Bronchial epithelial cell (primary cell): ENCODE data around the gene RIPOR2. TPM values are rescaled to one million over a fixed set of nuclear protein-coding genes. Genes with fewer than 3 reads are reported as not detected.

ENCODE experiments used
- DNase-seq: peaks from one replicate; pipeline ENCODE4 v3.0.0-alpha.2; 2010; ENCODE audit warnings: low read depth
- FAIRE-seq: peaks from 2 replicates; lab custom pipeline; 2011; peaks lifted over from hg19 to GRCh38; lab: Jason Lieb, UNC
- H3K27me3 ChIP-seq: 2 replicates; pipeline ENCODE4 v1.5.1; 2011; ENCODE audit warnings: low read length; ENCODE audit not compliant: control insufficient read depth, insufficient read depth
- H3K36me3 ChIP-seq: 2 replicates; pipeline ENCODE4 v1.5.1; 2011; ENCODE audit warnings: low read length; ENCODE audit not compliant: control insufficient read depth, insufficient read depth
- H3K4me3 ChIP-seq: 2 replicates; pipeline ENCODE4 v1.5.1; 2011; ENCODE audit warnings: mild to moderate bottlenecking, low read depth, low read length, control low read depth
- CTCF ChIP-seq: IDR thresholded peaks from 2 replicates; pipeline ENCODE4 v1.5.1; 2011; ENCODE audit warnings: mild to moderate bottlenecking, moderate library complexity, low read length, control low read depth, inconsistent platforms; ENCODE audit not compliant: insufficient read depth, severe bottlenecking
- total RNA-seq: library from RNA; depleted of rRNA; stranded (reverse); fragments of >200 nt; gene quantifications from 2 replicates; pipeline ENCODE4 v1.2.1, GENCODE V29; 2014

The RIPOR2 gene
- total RNA-seq, 1 donor from 2014 or later = under 0.01 TPM

GRCh38 chr6:24940311-24940917, 4.7 kb upstream of the RIPOR2 start:
- Histone ChIP-seq H3K36me3 (no peaks in the 10 kb centered on the region), H3K4me3 (no peak overlapping the region), H3K27me3 (no peaks in the 10 kb centered on the region)
- no peak for DNase-seq
- no peak for FAIRE-seq
- no peak for TF ChIP-seq CTCF

GRCh38 chr6:24936641-24937317, 1.0 kb upstream of the RIPOR2 start:
- peak; percentile 55 for DNase-seq
- H3K36me3 ChIP-seq = no peaks in the 10 kb centered on the region
- no peak overlapping the region for H3K4me3 ChIP-seq
- no peak for TF ChIP-seq CTCF
- H3K27me3 ChIP-seq = no peaks in the 10 kb centered on the region
- FAIRE-seq = no peak

- H3K27me3 ChIP-seq = no peaks in the 10 kb centered on the region
- TF ChIP-seq CTCF = peak; percentile 62
- FAIRE-seq (no peak), DNase-seq (peak; percentile 30)
- no peaks in the 10 kb centered on the region for H3K36me3 ChIP-seq
- no peak overlapping the region for H3K4me3 ChIP-seq
Measured at GRCh38 chr6:24933868-24934401, 1.8 kb downstream of the RIPOR2 start.

GRCh38 chr6:24933266-24933665, 2.5 kb downstream of the RIPOR2 start:
- no peak for TF ChIP-seq CTCF
- DNase-seq (no peak), FAIRE-seq (no peak)
- H3K4me3 ChIP-seq = no peak overlapping the region
- H3K36me3 ChIP-seq = no peaks in the 10 kb centered on the region
- H3K27me3 ChIP-seq = no peaks in the 10 kb centered on the region

- no peak for FAIRE-seq
- H3K4me3 ChIP-seq = no peak overlapping the region
- no peak for TF ChIP-seq CTCF
- H3K36me3 ChIP-seq = no peaks in the 10 kb centered on the region
- no peaks in the 10 kb centered on the region for H3K27me3 ChIP-seq
- DNase-seq = peak; percentile 41
Measured at GRCh38 chr6:24932832-24933231, 2.9 kb downstream of the RIPOR2 start.
